K562 (cell line): ENCODE data around the gene ARID3C. TPM values are rescaled to one million over a fixed set of nuclear protein-coding genes. Genes with fewer than 3 reads are reported as not detected.
A peak's percentile ranks its signal among the peaks of the same experiment; 100 is the strongest.

Experiments
- ATAC-seq: fragments of 200-7000 bp; cut with Tn5 transposase; 3 replicates; pipeline ENCODE4 v1.9.1; 2020; ENCODE audit warnings: moderate library complexity
- Bru-seq: library from RNA; stranded (reverse); fragments of 400-500 nt; gene quantifications from one replicate; lab custom pipeline; 2021; lab: Mats Ljungman, UMichigan
- BruChase-seq, 2 experiments: library from RNA; stranded (reverse); fragments of 400-500 nt; gene quantifications; one replicate each; lab custom pipeline; 2021; lab: Mats Ljungman, UMichigan
- BruUV-seq: library from RNA; stranded (reverse); fragments of 400-500 nt; replicated peaks from 2 replicates; lab custom pipeline; 2021; lab: Mats Ljungman, UMichigan
- CTCF ChIA-PET: fragments of 300-600 bp; formaldehyde crosslinking; extraction: SDS; loops from one replicate; lab custom pipeline; 2021; ENCODE audit warnings: low intra/inter-chr PET ratio; lab: Yijun Ruan, JAX
- POLR2A ChIA-PET: fragments of 300-600, 350-650 bp; sonication (Branson Sonifier 250); formaldehyde crosslinking; extraction: SDS; loops from one replicate; lab custom pipeline; 2021; ENCODE audit warnings: antibody characterized with exemption, inconsistent platforms; lab: Yijun Ruan, JAX
- DNase-seq, 4 experiments: peaks; one replicate each; pipeline versions ENCODE4 v3.0.0 to v3.0.0-alpha.2; 2011 to 2018; ENCODE audit warnings: low spot score in 3 of 4, mixed read lengths in 3 of 4; ENCODE audit errors: extremely low read depth in 1 of 4
- FAIRE-seq: peaks from 2 replicates; lab custom pipeline; 2011; peaks lifted over from hg19 to GRCh38; lab: Jason Lieb, UNC
- H2AFZ ChIP-seq: 2 replicates; pipeline ENCODE4 v1.6.0; 2011; ENCODE audit warnings: low read depth, low read length, control low read depth, inconsistent platforms
- H3K27ac ChIP-seq: fragments of 200-600 bp; 3 replicates; pipeline ENCODE4 v1.8.0; 2011; ENCODE audit warnings: low read depth, mild to moderate bottlenecking, control low read depth, inconsistent platforms, low read length, moderate library complexity, mixed read lengths; ENCODE audit errors: extremely low read depth
- H3K27me3 ChIP-seq, 2 experiments: fragments of 300-600 bp in 1 of 2; 2 replicates in 1 of 2; 3 replicates in 1 of 2; pipeline versions ENCODE4 v1.6.0 to v1.8.0; 2011; ENCODE audit warnings: inconsistent platforms in 2 of 2, low read length in 2 of 2, mild to moderate bottlenecking in 1 of 2, mixed read lengths in 1 of 2, moderate library complexity in 1 of 2; ENCODE audit not compliant: control insufficient read depth in 2 of 2, insufficient read depth in 2 of 2
- H3K36me3 ChIP-seq: fragments of 300-600 bp; 3 replicates; pipeline ENCODE4 v1.8.0; 2011; ENCODE audit warnings: mild to moderate bottlenecking, low read length, inconsistent platforms; ENCODE audit not compliant: control insufficient read depth, insufficient read depth
- H3K4me1 ChIP-seq, 2 experiments: fragments of 200-600 bp in 1 of 2; replicated peaks in 1 of 2; 2 replicates in 1 of 2; 3 replicates in 1 of 2; pipeline versions ENCODE4 v1.5.1 to v1.8.0; 2011; ENCODE audit warnings: inconsistent platforms in 2 of 2, low read length in 2 of 2, mild to moderate bottlenecking in 1 of 2, mixed read lengths in 1 of 2, moderate library complexity in 1 of 2; ENCODE audit not compliant: control insufficient read depth in 2 of 2, insufficient read depth in 2 of 2
- H3K4me2 ChIP-seq: 2 replicates; pipeline ENCODE4 v1.6.1; 2011; ENCODE audit warnings: low read length, control low read depth, inconsistent platforms, mixed read lengths; ENCODE audit not compliant: insufficient read depth
- H3K4me3 ChIP-seq: fragments of 200-600 bp; sonication (generic), shearing (Covaris generic); 2 replicates; pipeline ENCODE4 v1.5.1; 2016; ENCODE audit warnings: control low read depth, inconsistent platforms
- H3K79me2 ChIP-seq: fragments of 200-600 bp; 3 replicates; pipeline ENCODE4 v1.8.0; 2011; ENCODE audit warnings: low read length, inconsistent platforms; ENCODE audit not compliant: control insufficient read depth, insufficient read depth
- H3K9ac ChIP-seq, 2 experiments: 2 replicates each; pipeline versions ENCODE4 v1.6.0 to v1.6.1; 2011; ENCODE audit warnings: low read depth in 2 of 2, low read length in 2 of 2, control low read depth in 1 of 2, inconsistent platforms in 1 of 2, mild to moderate bottlenecking in 1 of 2, mixed read lengths in 1 of 2; ENCODE audit not compliant: insufficient read depth in 1 of 2
- H3K9me1 ChIP-seq: one replicate; pipeline ENCODE4 v1.6.0; 2011; ENCODE audit warnings: inconsistent platforms, mild to moderate bottlenecking, low read length, moderate library complexity; ENCODE audit not compliant: control insufficient read depth, insufficient read depth
- H3K9me3 ChIP-seq: replicated peaks from 2 replicates; pipeline ENCODE4 v1.5.1; 2011; ENCODE audit warnings: low read depth, low read length, inconsistent platforms; ENCODE audit not compliant: control insufficient read depth, insufficient read depth
- H4K20me1 ChIP-seq: replicated peaks from 2 replicates; pipeline ENCODE4 v1.6.1; 2011; ENCODE audit warnings: low read length, inconsistent platforms, mixed read lengths; ENCODE audit not compliant: control insufficient read depth, insufficient read depth
- E2F6 ChIP-seq, 2 experiments: IDR thresholded peaks; 2 replicates each; pipeline ENCODE4 v1.6.1; 2011; ENCODE audit warnings: borderline replicate concordance in 1 of 2, control low read depth in 1 of 2, low read depth in 1 of 2, low read length in 1 of 2, mild to moderate bottlenecking in 1 of 2, mixed read lengths in 1 of 2, moderate library complexity in 1 of 2; ENCODE audit not compliant: insufficient read depth in 1 of 2, insufficient read length in 1 of 2, poor library complexity in 1 of 2, severe bottlenecking in 1 of 2; ENCODE audit errors: extremely low read depth in 1 of 2
- OTX1 ChIP-seq: fragments of 450-650 bp; formaldehyde crosslinking; IDR thresholded peaks from 2 replicates; pipeline ENCODE4 v1.4.0; 2022; ENCODE audit warnings: mild to moderate bottlenecking
- SETDB1 ChIP-seq: IDR thresholded peaks from one replicate; pipeline ENCODE4 v1.6.1; 2012; ENCODE audit warnings: low read length, control low read depth, inconsistent platforms
- TCF3 ChIP-seq: sonication (generic); formaldehyde crosslinking; IDR thresholded peaks from 2 replicates; pipeline ENCODE4 v1.4.0; 2020; ENCODE audit warnings: mild to moderate bottlenecking, missing genetic modification reagents
- ZNF12 ChIP-seq: sonication (generic); formaldehyde crosslinking; IDR thresholded peaks from 2 replicates; pipeline ENCODE4 v1.4.0; 2020; ENCODE audit warnings: mild to moderate bottlenecking, missing genetic modification reagents
- ZNF274 ChIP-seq: IDR thresholded peaks from 2 replicates; pipeline ENCODE4 v1.6.1; 2011; ENCODE audit warnings: low read depth, mild to moderate bottlenecking, low read length, moderate library complexity, borderline replicate concordance
- WGBS: fragments of 100-300 bp; shearing (Covaris generic); methylation state at CpG from one replicate; pipeline ENCODE4 v1.1.6; 2016; ENCODE audit warnings: low coverage, mixed read lengths; ENCODE audit not compliant: insufficient coverage; ENCODE audit errors: missing lambda C conversion rate; 5-methylcytosine and 5-hydroxymethylcytosine counted together
- in situ Hi-C: fragments of 300-500 bp; cut with MboI; formaldehyde crosslinking; loops from 4 replicates; pipeline ENCODE4 v1.15.0; 2018; ENCODE audit warnings: inconsistent platforms, mixed read lengths
- intact Hi-C: fragments of 100-400 bp; cut with micrococcal nuclease; formaldehyde crosslinking; loops from 2 replicates; pipeline ENCODE4 v1.14.2; 2022
- long read RNA-seq, 3 experiments: library from polyadenylated mRNA in 2 of 3; library from RNA in 1 of 3; unstranded in 2 of 3; stranded (forward) in 1 of 3; transcript quantifications; one replicate each; pipeline ENCODE4 v2.0.0, GENCODE V29; 2019 to 2022
- polyA minus RNA-seq, 3 experiments: library from RNA; depleted of rRNA, polyadenylated mRNA; stranded (reverse); fragments of >200 nt; gene quantifications; 2 replicates each; pipeline ENCODE4 v1.2.3, GENCODE V29; 2011
- polyA plus RNA-seq, 8 experiments: library from polyadenylated mRNA; depleted of rRNA in 4 of 8; stranded (reverse) in 5 of 8; unstranded in 3 of 8; fragments of >200 nt; fragmentation: Nextera tagmentation in 2 of 8; fragmentation: Illumina TruSeq in 1 of 8; extraction: Ambion mirVana in 2 of 8; extraction: Trizol in 1 of 8; gene quantifications; 2 replicates each; pipeline versions ENCODE4 v1.2.1 to v1.2.3, GENCODE V29; 2011 to 2014; ENCODE audit warnings: inconsistent platforms in 1 of 8, missing spikeins in 1 of 8
- total RNA-seq, 7 experiments: library from RNA; depleted of rRNA in 6 of 7; stranded (reverse); fragments of >200 nt in 6 of 7; fragmentation: Illumina TruSeq in 2 of 7; extraction: Trizol in 2 of 7; gene quantifications; 2 replicates each; pipeline versions ENCODE4 v1.2.1 to v1.2.3, GENCODE V29; 2011 to 2021; ENCODE audit warnings: low replicate concordance in 1 of 7
- TF ChIP-seq, protein P1 (sequence below): fragments of 450-650 bp; IDR thresholded peaks from 2 replicates; pipeline ENCODE4 v1.6.1; 2016; ENCODE audit warnings: low read depth

The ARID3C gene
- not detected in 2 replicates for total RNA-seq (2011; cell fraction: chromatin; rRNA removed; ENCODE audit: low replicate concordance)
- total RNA-seq (2011; cell fraction: nucleolus; rRNA removed), result not detected in 2 replicates
- not detected in 2 replicates for total RNA-seq (2011; cell fraction: nucleoplasm; rRNA removed)
- not detected in 2 replicates for total RNA-seq (2014; rRNA removed)
- total RNA-seq (2014; rRNA removed; fragmentation: Illumina TruSeq; extraction: Trizol), result not detected in 2 replicates
- not detected in 2 replicates for total RNA-seq (2015; rRNA removed; fragmentation: Illumina TruSeq; extraction: Trizol)
- total RNA-seq (2021), result not detected in 2 replicates
- polyA plus RNA-seq (2011; rRNA removed), result not detected in 2 replicates
- polyA plus RNA-seq (2011; cell fraction: cytosol; rRNA removed), result not detected in 2 replicates
- not detected in 2 replicates for polyA plus RNA-seq (2011; cell fraction: nucleus; rRNA removed)
- polyA plus RNA-seq (2012), result not detected in 2 replicates
- polyA plus RNA-seq (2014; fragmentation: Illumina TruSeq; extraction: Trizol), result not detected in 2 replicates
- polyA plus RNA-seq (2014; fragmentation: Nextera tagmentation; extraction: Ambion mirVana), result not detected
- not detected in 2 replicates for polyA plus RNA-seq (2014; rRNA removed)
- polyA minus RNA-seq (2011; rRNA and poly(A)+ RNA removed), result not detected in 2 replicates
- polyA minus RNA-seq (2011; cell fraction: cytosol; rRNA and poly(A)+ RNA removed), result not detected in 2 replicates
- not detected in 2 replicates for polyA minus RNA-seq (2011; cell fraction: nucleus; rRNA and poly(A)+ RNA removed)
- percentile 22 among the genes with signal in this experiment for Bru-seq, nascent RNA
- BruChase-seq, experiment 1, labeled RNA remaining after a 2-hour chase, result not detected
- not detected for BruChase-seq, experiment 2, labeled RNA remaining after a 6-hour chase
- long read RNA-seq, experiment 1, result 0 reads
- long read RNA-seq, experiment 2, result 0 reads
- long read RNA-seq, experiment 3, result 0 reads

- FAIRE-seq (no peak), ATAC-seq (peak; percentile 97), DNase-seq (peak; percentile 53 to 70 (median 62))
- H3K27ac ChIP-seq, result no peak within 1 kb of the TSS
- H3K9me1 ChIP-seq, result no peaks in the 10 kb centered on the region
- H2AFZ ChIP-seq, result peak within 1 kb of the TSS; percentile 32; the same call in 1 of the 2 replicates
- H3K4me3 ChIP-seq, result peak within 1 kb of the TSS; percentile 18
- H3K4me2 ChIP-seq, result peak within 1 kb of the TSS; percentile 58
- CTCF ChIA-PET, result no interaction called here
- WGBS, result 6% methylated on average over 20 of the region's 69 CpGs
- no peaks in the 10 kb centered on the region for H3K79me2 ChIP-seq
- no peaks in the 10 kb centered on the region for H3K36me3 ChIP-seq
- H3K9me3 ChIP-seq, result no peaks in the 10 kb centered on the region
- peaks cover 14 to 55% of the 10 kb centered on the region in 2 experiments; a peak in 4 of 5 replicates for H3K27me3 ChIP-seq
- POLR2A ChIA-PET, result no interaction called here
- intact Hi-C loops, result no loop called here
- peaks cover 0 to 21% of the 10 kb centered on the region in 2 experiments; a peak in 4 of 5 replicates for H3K4me1 ChIP-seq
- in situ Hi-C loops, result no loop called here
- 0 out of 2 replicates have a peak, but pooled peaks cover under 1% of the 10 kb centered on the region for H4K20me1 ChIP-seq
- no TSS peak for BruUV-seq
- peak within 1 kb of the TSS in 1 of 2 experiments; percentile 78; a peak in 2 of 4 replicates for H3K9ac ChIP-seq
- TF ChIP-seq OTX1 (CRISPR knock-in tag) (no peak), TCF3 (CRISPR knock-in tag) (no peak), ZNF274 (no peak), SETDB1 (no peak), E2F6 (IDR thresholded peaks at IDR 0.05; ENCODE audit: borderline replicate concordance in 1 of 2, extremely low read depth in 1 of 2, insufficient read depth in 1 of 2, insufficient read length in 1 of 2, low read depth in 1 of 2, low read length in 1 of 2, poor library complexity in 1 of 2, severe bottlenecking in 1 of 2) (peak in 1 of 2 experiments; percentile 77), ZNF12 (CRISPR knock-in tag) (no peak)
- TF ChIP-seq, protein P1, sequence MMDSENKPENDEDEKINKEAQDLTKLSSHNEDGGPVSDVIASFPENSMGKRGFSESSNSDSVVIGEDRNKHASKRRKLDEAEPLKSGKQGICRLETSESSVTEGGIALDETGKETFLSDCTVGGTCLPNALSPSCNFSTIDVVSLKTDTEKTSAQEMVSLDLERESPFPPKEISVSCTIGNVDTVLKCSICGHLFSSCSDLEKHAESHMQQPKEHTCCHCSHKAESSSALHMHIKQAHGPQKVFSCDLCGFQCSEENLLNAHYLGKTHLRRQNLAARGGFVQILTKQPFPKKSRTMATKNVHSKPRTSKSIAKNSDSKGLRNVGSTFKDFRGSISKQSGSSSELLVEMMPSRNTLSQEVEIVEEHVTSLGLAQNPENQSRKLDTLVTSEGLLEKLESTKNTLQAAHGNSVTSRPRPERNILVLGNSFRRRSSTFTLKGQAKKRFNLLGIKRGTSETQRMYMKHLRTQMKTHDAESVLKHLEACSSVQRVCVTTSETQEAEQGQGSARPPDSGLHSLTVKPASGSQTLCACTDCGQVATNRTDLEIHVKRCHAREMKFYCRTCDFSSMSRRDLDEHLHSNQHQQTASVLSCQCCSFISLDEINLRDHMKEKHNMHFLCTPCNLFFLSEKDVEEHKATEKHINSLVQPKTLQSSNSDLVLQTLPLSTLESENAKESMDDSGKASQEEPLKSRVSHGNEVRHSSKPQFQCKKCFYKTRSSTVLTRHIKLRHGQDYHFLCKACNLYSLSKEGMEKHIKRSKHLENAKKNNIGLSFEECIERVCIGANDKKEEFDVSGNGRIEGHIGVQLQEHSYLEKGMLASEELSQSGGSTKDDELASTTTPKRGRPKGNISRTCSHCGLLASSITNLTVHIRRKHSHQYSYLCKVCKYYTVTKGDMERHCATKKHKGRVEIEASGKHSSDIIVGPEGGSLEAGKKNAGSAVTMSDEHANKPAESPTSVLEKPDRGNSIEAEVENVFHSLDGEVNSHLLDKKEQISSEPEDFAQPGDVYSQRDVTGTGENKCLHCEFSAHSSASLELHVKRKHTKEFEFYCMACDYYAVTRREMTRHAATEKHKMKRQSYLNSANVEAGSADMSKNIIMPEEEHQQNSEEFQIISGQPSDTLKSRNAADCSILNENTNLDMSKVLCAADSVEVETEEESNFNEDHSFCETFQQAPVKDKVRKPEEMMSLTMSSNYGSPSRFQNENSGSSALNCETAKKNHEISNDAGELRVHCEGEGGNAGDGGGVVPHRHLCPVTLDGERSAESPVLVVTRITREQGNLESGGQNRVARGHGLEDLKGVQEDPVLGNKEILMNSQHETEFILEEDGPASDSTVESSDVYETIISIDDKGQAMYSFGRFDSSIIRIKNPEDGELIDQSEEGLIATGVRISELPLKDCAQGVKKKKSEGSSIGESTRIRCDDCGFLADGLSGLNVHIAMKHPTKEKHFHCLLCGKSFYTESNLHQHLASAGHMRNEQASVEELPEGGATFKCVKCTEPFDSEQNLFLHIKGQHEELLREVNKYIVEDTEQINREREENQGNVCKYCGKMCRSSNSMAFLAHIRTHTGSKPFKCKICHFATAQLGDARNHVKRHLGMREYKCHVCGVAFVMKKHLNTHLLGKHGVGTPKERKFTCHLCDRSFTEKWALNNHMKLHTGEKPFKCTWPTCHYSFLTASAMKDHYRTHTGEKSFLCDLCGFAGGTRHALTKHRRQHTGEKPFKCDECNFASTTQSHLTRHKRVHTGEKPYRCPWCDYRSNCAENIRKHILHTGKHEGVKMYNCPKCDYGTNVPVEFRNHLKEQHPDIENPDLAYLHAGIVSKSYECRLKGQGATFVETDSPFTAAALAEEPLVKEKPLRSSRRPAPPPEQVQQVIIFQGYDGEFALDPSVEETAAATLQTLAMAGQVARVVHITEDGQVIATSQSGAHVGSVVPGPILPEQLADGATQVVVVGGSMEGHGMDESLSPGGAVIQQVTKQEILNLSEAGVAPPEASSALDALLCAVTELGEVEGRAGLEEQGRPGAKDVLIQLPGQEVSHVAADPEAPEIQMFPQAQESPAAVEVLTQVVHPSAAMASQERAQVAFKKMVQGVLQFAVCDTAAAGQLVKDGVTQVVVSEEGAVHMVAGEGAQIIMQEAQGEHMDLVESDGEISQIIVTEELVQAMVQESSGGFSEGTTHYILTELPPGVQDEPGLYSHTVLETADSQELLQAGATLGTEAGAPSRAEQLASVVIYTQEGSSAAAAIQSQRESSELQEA, result no peak
These were observed at the start of gene ARID3C for GRCh38 chr9:34628656-34629490. Gene ARID3C (minus strand): TSS chr9:34629066. CDS start chr9:34628014, 1,052 bp downstream.
